ENCODE results near the gene TRPV2. TPM values are rescaled to one million over a fixed set of nuclear protein-coding genes. Genes with fewer than 3 reads are reported as not detected.
"Not testable (repeated sequence)": the region's sequence is repeated elsewhere in the genome, so short reads cannot be mapped to it uniquely, and the experiment has no call there.

TRPV2 gene
- total and polyA plus RNA-seq, 4 donors = 2.9 to 9.3 (median 4.6) TPM

DNA sequence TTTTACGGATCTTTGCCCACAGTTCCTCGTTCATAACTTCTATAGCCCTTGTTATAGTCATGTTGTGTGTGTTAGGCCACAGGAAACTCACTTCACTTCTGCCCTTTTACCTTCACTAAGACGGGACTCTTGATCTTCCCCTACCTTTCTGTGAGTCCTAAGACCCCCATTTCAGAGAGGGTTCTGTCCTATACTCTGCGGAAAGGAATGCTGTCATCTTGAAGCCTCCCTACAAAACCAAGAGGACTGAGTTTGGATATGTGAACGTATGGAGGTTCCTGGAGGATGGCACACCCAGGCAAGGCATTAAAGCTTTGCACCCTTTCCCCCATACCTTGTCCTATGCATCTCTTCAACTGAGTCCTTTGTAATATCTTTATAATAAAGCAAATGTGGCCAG, 30.8 kb upstream of the TRPV2 start:
- H3K9ac ChIP-seq (ENCODE audit: low read depth in 1 of 2, low read length in 2 of 2) = no peak overlapping the region
- no peak for DNase-seq (ENCODE audit: low spot score)
- no peaks in the 10 kb centered on the region for H3K9me3 ChIP-seq (ENCODE audit: control insufficient read depth in 4 of 4, low read length in 3 of 4)
- H3K27me3 ChIP-seq (ENCODE audit: control insufficient read depth in 4 of 4, insufficient read depth in 4 of 4, low read length in 3 of 4) = no peaks in the 10 kb centered on the region
- H3K4me1 ChIP-seq (ENCODE audit: control insufficient read depth in 4 of 4, insufficient read depth in 4 of 4, low read length in 3 of 4) = peaks cover 0 to 21% (median 15%) of the 10 kb centered on the region in 4 donors
- peaks cover 0 to 13% (median 3%) of the 10 kb centered on the region in 4 donors for H3K36me3 ChIP-seq (ENCODE audit: control insufficient read depth in 4 of 4, insufficient read depth in 3 of 4, low read depth in 1 of 4, low read length in 3 of 4)
- 76% methylated on average over 5 of the region's 5 CpGs for WGBS
- peak overlapping the region; percentile 96 to 98 for H3K27ac ChIP-seq (ENCODE audit: low read depth in 1 of 2, low read length in 2 of 2)
- TF ChIP-seq NR2F2 (IDR thresholded peaks at IDR 0.05) = no peak
- TF ChIP-seq RAD21 (IDR thresholded peaks at IDR 0.05) = no peak
- TF ChIP-seq HNF4A (conservative IDR thresholded peaks at IDR 0.05) = no peak
- TF ChIP-seq ZBTB33 (IDR thresholded peaks at IDR 0.05) = no peak
- no peak for TF ChIP-seq FOXA2 (IDR thresholded peaks at IDR 0.05)
- TF ChIP-seq GABPA (IDR thresholded peaks at IDR 0.05 in 1 of 2, conservative IDR thresholded peaks at IDR 0.05 in 1 of 2) = no peak
- TF ChIP-seq MAX (IDR thresholded peaks at IDR 0.05) = no peak
- TF ChIP-seq TAF1 (conservative IDR thresholded peaks at IDR 0.05) = no peak
- no peak for TF ChIP-seq CTCF (IDR thresholded peaks at IDR 0.05; ENCODE audit: low read depth, low read length, missing input control)
- TF ChIP-seq RXRA (IDR thresholded peaks at IDR 0.05) = no peak
- TF ChIP-seq SP1 (IDR thresholded peaks at IDR 0.05) = no peak
- no peak overlapping the region for H3K4me3 ChIP-seq (ENCODE audit: low read depth in 1 of 3, low read length in 3 of 3)

GRCh38 chr17:16386126-16386507, 29.3 kb upstream of the TRPV2 start:
- Histone ChIP-seq H3K27ac (ENCODE audit: low read depth in 1 of 2, low read length in 2 of 2) (peak overlapping the region; percentile 90), H3K9ac (ENCODE audit: low read depth in 1 of 2, low read length in 2 of 2) (peak overlapping the region in 1 of 2 donors; percentile 48), H3K4me3 (ENCODE audit: low read depth in 1 of 3, low read length in 3 of 3) (peak overlapping the region in 1 of 3 donors; percentile 51), H3K4me1 (ENCODE audit: control insufficient read depth in 4 of 4, insufficient read depth in 4 of 4, low read length in 3 of 4) (peaks cover 0 to 21% (median 15%) of the 10 kb centered on the region in 4 donors), H3K36me3 (ENCODE audit: control insufficient read depth in 4 of 4, insufficient read depth in 3 of 4, low read depth in 1 of 4, low read length in 3 of 4) (peaks cover 0 to 13% (median 3%) of the 10 kb centered on the region in 4 donors)
- H3K9me3 ChIP-seq (ENCODE audit: control insufficient read depth in 4 of 4, low read length in 3 of 4); DNase-seq (ENCODE audit: low spot score); H3K27me3 ChIP-seq (ENCODE audit: control insufficient read depth in 4 of 4, insufficient read depth in 4 of 4, low read length in 3 of 4): not testable (repeated sequence)
- 46% methylated on average over 23 of the region's 23 CpGs for WGBS

- H3K4me1 ChIP-seq (ENCODE audit: control insufficient read depth in 4 of 4, insufficient read depth in 4 of 4, low read length in 3 of 4) = peaks cover 0 to 6% (median 3%) of the 10 kb centered on the region in 4 donors
- no peak overlapping the region for H3K27ac ChIP-seq (ENCODE audit: low read depth in 1 of 2, low read length in 2 of 2)
- no peaks in the 10 kb centered on the region for H3K27me3 ChIP-seq (ENCODE audit: control insufficient read depth in 4 of 4, insufficient read depth in 4 of 4, low read length in 3 of 4)
- H3K9ac ChIP-seq (ENCODE audit: low read depth in 1 of 2, low read length in 2 of 2) = no peak overlapping the region
- H3K9me3 ChIP-seq (ENCODE audit: control insufficient read depth in 4 of 4, low read length in 3 of 4) = no peaks in the 10 kb centered on the region
- WGBS = 97% methylated on average over 13 of the region's 13 CpGs
- no peak overlapping the region for H3K4me3 ChIP-seq (ENCODE audit: low read depth in 1 of 3, low read length in 3 of 3)
- H3K36me3 ChIP-seq (ENCODE audit: control insufficient read depth in 4 of 4, insufficient read depth in 3 of 4, low read depth in 1 of 4, low read length in 3 of 4) = peaks cover 0 to 3% (median 0%) of the 10 kb centered on the region in 4 donors
- DNase-seq (ENCODE audit: low spot score) = no peak
- TF ChIP-seq HNF4A (conservative IDR thresholded peaks at IDR 0.05) (no peak), HNF4G (IDR thresholded peaks at IDR 0.05) (no peak), EGR1 (IDR thresholded peaks at IDR 0.05; ENCODE audit: low read depth in 2 of 2) (no peak), JUND (IDR thresholded peaks at IDR 0.05) (no peak), NR2F2 (IDR thresholded peaks at IDR 0.05) (no peak), YY1 (IDR thresholded peaks at IDR 0.05) (no peak), FOXA1 (IDR thresholded peaks at IDR 0.05) (no peak), REST (IDR thresholded peaks at IDR 0.05) (no peak), CTCF (IDR thresholded peaks at IDR 0.05; ENCODE audit: low read depth, low read length, missing input control) (no peak), SP1 (IDR thresholded peaks at IDR 0.05) (no peak), FOXA2 (IDR thresholded peaks at IDR 0.05) (no peak), GABPA (IDR thresholded peaks at IDR 0.05 in 1 of 2, conservative IDR thresholded peaks at IDR 0.05 in 1 of 2) (no peak), TAF1 (conservative IDR thresholded peaks at IDR 0.05) (no peak), ATF3 (IDR thresholded peaks at IDR 0.05) (no peak)
Observed at GRCh38 chr17:16391451-16391850, 23.9 kb upstream of the TRPV2 start.
